A172 (cell line): ENCODE measurements around the gene FMN2. TPM values are rescaled to one million over a fixed set of nuclear protein-coding genes. Genes with fewer than 3 reads are reported as not detected.
"Not testable (repeated sequence)": the region's sequence is repeated elsewhere in the genome, so short reads cannot be mapped to it uniquely, and the experiment has no call there.

Experiments used
- DNase-seq: peaks from one replicate; pipeline ENCODE4 v3.0.0-alpha.2; 2015; ENCODE audit warnings: low spot score
- total RNA-seq: library from RNA; depleted of rRNA; stranded (reverse); fragments of >200 nt; shearing (Covaris generic); gene quantifications from 2 replicates; pipeline ENCODE4 v1.2.3, GENCODE V29; 2014

FMN2 gene
- total RNA-seq, 1 experiment from 2014 or later, result 8.8 TPM

GRCh38 chr1:240138867-240139266 is 47.2 kb downstream of the FMN2 start:
- DNase-seq, result no peak

GRCh38 chr1:240139511-240139910 is 47.8 kb downstream of the FMN2 start:
- no peak for DNase-seq

DNA sequence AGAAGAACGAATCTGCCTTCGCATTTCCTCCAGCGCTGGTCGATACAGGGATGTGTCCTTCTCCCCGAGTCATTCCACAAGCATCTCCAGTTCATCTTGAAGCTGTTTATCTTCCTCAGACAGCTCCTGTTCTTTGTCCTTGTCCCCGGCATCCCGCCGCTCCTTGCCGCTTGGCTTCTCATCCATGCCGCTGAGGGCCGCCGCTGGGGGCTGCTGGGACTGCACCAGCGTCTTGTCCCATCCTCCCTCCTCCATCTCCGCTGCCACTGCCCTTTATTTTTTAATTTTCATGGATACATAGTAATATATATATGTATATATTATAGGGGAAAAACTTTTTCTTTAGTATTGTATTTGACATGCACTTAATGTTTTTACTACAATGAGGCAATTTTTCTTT is 53.4 kb downstream of the FMN2 start:
- no peak for DNase-seq

DNA sequence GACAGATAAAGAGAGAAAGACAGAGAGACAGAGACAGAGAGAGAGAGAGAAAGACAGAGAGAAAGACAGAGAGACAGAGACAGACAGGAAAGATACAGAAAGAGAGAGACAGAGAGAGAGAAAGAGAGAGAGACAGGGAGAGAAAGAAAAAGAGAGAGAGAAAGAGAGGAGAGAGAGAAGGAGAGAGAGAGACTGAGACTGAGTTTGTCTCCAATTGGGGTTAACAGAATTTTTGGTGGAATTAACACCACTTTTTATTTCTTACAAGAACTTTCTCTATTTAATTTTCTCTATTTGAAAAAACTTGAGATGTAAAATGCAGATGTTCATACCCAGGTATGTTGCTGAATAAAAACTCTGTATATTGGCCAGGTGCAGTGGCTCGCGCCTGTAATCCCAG is 56.6 kb downstream of the FMN2 start:
- DNase-seq, result no peak

DNA sequence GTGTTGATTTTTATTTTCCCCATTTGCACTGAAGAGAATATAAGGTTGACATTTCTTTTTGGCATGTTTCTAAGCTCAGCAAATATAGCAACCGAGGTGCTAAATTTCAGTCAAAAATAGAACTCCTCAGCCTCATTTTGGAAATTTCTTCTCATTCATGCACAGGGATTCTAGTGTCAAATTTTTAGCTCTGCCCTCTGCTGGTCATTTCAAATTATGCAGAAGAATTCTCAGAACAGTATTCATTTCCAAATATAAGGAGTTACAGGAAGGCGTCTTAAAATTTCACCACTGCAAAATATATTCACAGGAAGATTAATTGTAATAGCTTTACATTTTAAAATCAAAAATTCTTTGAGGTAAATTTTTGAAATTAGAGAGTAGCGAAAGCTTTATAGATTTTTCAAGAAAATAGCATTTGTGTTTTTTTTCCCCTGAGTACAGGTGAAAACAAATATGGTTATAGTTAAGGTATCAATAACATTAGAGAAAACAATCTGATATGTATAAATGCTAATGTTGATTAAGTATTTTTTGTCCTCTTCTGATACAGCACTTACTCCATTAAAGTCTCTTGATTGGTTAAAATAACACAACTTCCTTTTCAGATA is 57.9 kb downstream of the FMN2 start:
- peak; percentile 55 for DNase-seq

DNA sequence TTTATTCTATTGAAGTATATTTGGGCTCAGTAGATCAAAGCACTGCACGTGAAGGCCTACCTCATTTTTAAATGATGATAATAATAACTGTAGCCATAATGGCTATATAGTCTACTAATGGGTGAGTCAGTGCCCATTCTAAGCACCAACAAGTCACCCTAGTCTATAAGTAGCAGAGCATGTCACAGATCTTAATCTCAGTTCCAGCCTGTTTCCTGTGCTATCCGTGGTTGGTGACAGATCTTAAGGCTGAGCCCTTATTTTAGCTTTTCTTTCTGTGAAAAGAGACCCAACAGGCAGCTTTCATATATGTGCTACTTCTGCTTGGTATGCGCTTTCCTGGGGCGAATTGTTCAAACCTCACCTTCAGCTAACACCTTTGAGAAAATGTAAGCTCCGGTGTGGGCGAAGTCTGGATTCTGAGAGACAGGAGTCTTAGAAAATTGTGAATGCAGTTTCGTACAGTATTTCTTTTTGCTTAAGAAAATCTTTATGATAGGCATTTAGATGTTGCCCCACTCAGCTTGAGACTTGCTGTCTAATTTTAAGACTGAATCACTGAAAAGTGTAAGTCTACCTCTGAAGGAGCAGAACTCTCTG is 59.6 kb downstream of the FMN2 start:
- DNase-seq, result peak; percentile 55

DNA sequence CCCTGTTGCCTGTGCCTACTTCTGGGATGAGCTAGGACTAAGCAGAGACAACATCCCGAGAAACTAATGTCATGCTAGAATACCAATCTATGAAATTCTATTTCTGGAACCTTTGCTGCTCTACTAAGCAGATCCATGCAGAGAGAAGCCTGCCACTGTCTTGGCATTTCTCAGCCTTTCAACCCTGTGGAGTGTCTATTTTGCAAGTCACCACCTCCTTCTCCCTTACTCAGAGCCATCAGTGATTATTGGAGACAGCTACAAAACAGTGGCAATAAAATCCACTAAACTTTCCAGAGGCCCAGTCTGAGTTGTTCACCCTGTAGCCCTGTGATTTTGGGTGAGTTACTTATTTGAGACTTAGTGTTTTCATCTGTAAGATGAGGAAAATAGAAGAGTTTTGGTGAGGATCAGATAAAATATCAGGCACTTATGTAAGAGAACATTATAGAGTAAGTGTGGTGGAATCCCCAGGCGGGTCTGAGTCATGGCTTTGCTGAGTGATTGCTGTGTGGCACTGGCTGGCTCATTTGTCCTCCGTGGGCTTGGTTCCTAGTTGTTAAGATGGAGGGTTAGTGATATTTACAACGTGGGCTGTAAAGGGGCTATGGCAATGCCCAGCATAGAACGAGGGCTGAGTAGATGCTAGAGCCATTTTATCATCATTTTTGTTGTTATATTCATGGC is 61.1 kb downstream of the FMN2 start:
- DNase-seq, result peak; percentile 29

DNA sequence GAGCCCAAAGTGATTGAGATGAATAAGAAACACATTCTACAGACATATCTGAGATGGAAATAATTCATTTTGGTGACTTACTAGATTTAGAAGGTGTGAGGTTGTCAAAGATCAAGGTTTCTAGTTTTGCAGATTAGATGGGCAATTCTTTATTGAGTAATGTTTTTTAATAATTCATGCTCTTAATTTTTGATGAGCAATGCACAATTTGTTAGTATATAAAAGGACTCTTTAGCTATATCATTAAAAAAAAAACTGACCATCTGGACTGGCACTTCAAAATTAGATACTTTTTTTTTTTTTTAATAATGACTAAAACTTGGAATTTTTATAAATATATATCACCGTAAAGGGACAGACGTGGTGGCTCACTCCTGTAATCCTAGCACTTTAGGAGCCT is 63.9 kb downstream of the FMN2 start:
- no peak for DNase-seq

GRCh38 chr1:240164742-240165141 is 73.1 kb downstream of the FMN2 start:
- DNase-seq, result no peak

DNA sequence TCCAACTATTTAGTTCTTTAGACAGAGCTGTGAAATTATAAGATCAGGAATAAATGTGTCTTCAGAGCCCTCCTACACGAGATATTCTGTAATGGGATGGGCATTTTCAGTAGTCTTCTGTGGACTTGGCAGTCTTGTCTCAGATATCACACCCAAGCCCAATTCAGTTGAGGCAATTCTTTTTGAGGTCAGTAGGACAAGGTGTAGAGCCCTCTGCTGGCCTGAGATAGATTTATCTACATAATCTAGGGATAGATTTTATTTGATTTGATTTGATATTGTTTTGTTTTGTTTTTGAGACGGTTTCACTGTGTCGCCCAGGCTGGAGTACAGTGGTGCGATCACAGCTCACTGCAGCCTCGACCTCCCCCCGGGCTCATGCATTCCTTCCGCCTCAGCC is 77.5 kb downstream of the FMN2 start:
- peak; percentile 28 for DNase-seq

DNA sequence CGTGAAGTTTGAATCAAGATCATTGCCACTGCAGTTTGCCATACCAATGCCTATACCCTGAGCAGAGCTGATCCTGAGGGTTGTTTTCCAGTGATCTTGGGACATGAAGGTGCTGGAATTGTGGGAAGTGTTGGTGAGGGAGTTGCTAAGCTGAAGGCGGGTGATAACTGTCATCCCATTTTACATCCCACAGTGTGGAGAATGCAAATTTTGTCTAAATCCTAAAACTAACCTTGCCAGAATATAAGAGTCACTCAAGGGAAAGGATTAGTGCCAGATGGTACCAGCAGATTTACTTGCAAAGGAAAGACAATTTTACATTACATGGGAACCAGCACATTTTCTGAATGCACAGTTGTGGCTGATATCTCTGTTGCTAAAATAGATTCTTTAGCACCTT is 78.6 kb downstream of the FMN2 start:
- DNase-seq, result no peak

GRCh38 chr1:240170806-240171205 is 79.1 kb downstream of the FMN2 start:
- DNase-seq, result no peak

DNA sequence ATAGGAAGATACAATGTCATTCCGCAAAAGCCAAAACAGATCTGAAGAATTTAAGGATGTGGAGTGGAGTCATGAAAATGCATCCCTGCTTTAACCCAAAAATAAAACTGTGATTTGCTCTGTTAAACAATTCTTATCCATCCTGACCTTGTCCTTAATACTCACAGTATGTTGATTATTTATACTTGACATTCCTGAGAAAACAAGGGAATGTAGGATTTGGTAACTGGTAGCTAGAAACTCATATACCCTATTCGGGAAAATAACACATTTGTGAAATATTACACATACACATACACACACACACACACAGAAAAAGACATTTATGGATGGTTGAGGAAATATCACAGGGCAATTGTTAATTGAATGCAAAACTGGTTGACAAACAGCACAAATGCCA is 80.2 kb downstream of the FMN2 start:
- no peak for DNase-seq

- no peak for DNase-seq
Observed at GRCh38 chr1:240173836-240174235, 82.2 kb downstream of the FMN2 start.

DNA sequence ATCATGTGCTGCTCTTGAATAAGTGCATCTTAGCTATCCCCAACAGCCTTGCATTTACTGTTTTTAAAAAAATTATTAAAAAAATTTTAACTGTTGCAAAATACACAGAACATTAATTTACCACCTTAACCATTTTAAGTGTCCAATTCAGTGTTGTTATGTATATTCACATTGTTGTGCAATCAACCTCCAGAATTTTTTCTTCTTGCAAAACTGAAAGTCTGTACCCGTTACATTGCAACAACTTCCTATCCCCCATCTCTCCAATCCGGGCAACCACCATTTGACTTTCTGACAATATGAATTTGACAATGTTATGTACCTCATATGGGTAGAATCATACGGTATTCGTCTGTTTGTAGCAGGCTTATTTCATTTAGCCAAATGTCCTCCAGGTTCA is 83.1 kb downstream of the FMN2 start:
- DNase-seq, result no peak

DNA sequence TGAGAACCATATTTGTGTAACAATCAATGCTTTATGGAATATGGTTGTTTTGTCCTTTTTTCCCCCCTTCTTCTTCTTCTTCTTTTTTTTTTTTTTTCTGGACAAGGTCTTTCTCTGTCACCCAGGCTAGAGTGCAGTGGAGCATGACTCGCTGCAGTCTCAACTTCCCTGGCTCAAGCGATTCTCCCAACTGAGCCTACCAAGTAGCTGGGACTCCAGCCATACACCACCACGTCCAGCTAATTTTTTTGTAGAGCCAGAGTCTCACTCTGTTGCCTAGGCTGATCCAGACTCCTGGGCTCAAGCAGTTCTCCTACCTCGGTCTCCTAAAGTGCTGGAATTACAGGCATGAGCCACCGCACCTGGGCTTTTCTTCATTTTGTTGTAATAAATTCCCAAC is 86.7 kb downstream of the FMN2 start:
- DNase-seq, result no peak

GRCh38 chr1:240184682-240185081 is 93.0 kb downstream of the FMN2 start:
- DNase-seq, result not testable (repeated sequence)

DNA sequence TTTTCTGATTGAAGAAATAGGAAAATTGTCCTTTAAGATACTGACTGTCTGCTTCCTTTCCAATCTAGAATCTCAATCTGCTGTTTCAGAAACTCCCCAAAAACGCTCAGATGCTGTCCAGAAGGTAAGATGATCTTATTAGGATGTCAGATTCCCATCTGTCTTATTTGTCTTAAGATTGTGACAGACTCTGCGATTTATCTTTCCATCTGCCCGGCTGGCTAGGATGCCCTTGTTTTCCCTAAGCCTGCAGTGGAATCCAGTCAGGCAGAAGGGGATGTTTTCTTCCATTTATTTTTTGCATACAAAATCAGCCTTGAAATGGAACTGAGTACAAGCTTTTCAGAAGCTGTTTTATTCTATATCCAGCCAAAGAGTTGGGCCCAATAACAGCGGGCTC is 96.5 kb downstream of the FMN2 start:
- DNase-seq, result no peak

GRCh38 chr1:240189386-240189989 is 97.8 kb downstream of the FMN2 start:
- peak; percentile 62 for DNase-seq

GRCh38 chr1:240190881-240191401 is 99.3 kb downstream of the FMN2 start:
- peak; percentile 93 for DNase-seq

DNA sequence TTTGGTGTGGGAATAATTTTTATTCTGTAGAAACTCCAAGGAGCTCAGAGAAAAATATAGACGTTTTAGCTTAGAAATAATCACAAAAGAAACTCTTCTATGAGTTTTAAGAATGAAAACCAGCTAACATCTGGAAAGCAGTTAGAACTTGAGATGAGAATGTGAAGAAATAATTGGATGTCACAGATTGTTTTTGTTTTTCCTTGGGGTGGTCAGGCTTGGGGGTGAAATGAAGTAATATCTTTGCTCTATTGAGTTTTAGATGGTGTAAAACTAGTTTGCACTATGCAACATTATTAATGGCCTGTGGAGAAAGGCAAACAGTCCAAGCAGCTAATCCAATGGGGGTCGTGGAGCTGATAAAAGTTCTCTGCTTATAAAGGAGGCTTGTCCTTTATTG is 101.2 kb downstream of the FMN2 start:
- DNase-seq, result no peak

- peak; percentile 25 for DNase-seq
Observed at GRCh38 chr1:240193679-240194078, 102.0 kb downstream of the FMN2 start.

- peak; percentile 18 for DNase-seq
Observed at GRCh38 chr1:240194120-240194519, 102.4 kb downstream of the FMN2 start.
